IPS-18a (cell line): ENCODE results near the gene ARHGEF39.
"Not testable (repeated sequence)": the region's sequence is repeated elsewhere in the genome, so short reads cannot be mapped to it uniquely, and the experiment has no call there.

Experiments
- H3K27ac ChIP-seq: one replicate; pipeline ENCODE4 v1.5.1; 2013; ENCODE audit warnings: low read length
- H3K27me3 ChIP-seq: one replicate; pipeline ENCODE4 v1.6.1; 2013; ENCODE audit warnings: mild to moderate bottlenecking, low read length; ENCODE audit not compliant: control insufficient read depth, insufficient read depth
- H3K36me3 ChIP-seq: one replicate; pipeline ENCODE4 v1.6.1; 2013; ENCODE audit warnings: low read depth, low read length; ENCODE audit not compliant: control insufficient read depth
- H3K4me1 ChIP-seq: one replicate; pipeline ENCODE4 v1.6.1; 2013; ENCODE audit warnings: low read depth, low read length; ENCODE audit not compliant: control insufficient read depth
- H3K4me3 ChIP-seq: one replicate; pipeline ENCODE4 v1.5.1; 2013; ENCODE audit warnings: low read length
- H3K9ac ChIP-seq: one replicate; pipeline ENCODE4 v1.6.1; 2013; ENCODE audit warnings: mild to moderate bottlenecking, low read length, moderate library complexity
- H3K9me3 ChIP-seq: one replicate; pipeline ENCODE4 v1.6.1; 2013; ENCODE audit warnings: low read depth, low read length; ENCODE audit not compliant: control insufficient read depth

The ARHGEF39 gene

DNA sequence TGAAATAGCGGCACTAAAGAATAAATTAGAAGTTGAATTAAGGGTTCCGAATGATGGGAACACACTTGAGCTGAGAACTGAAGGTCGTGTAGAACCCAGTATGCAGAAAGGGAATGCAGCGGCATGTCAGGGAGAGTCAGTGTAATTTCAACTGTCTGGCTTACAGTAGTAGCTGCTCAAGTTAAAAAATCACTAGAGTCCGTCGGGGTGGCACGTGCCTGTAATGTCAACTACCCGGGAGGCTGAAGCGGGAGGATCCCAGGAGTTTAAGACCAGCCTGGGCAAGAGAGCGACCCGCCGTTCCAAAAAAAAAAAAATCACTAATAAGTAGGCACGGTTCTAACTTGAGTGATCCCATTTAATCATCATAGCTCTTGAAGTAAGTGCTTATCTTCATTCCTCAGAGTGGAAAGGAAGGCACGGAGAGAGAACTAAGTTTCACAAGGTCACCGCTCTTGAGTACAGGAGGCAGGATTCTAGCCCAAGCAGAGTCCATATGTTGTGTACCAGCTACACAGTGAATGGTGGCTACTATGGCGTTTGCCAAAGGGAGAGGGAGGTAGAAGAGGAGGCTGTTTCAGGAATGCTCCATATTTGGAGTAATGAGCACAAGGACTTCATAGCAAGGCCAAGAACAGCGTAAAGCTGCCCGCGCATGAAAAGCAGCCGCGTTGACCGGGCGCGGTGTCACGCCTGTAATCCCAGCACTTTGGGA, 8.0 kb downstream of the ARHGEF39 start:
- no peaks in the 10 kb centered on the region for H3K9me3 ChIP-seq
- H3K27me3 ChIP-seq = peaks cover 13% of the 10 kb centered on the region
- no peak overlapping the region for H3K27ac ChIP-seq
- H3K9ac ChIP-seq = peak overlapping the region; percentile 74
- peaks cover 17% of the 10 kb centered on the region for H3K36me3 ChIP-seq
- H3K4me1 ChIP-seq = peaks cover 9% of the 10 kb centered on the region
- peak overlapping the region; percentile 95 for H3K4me3 ChIP-seq

DNA sequence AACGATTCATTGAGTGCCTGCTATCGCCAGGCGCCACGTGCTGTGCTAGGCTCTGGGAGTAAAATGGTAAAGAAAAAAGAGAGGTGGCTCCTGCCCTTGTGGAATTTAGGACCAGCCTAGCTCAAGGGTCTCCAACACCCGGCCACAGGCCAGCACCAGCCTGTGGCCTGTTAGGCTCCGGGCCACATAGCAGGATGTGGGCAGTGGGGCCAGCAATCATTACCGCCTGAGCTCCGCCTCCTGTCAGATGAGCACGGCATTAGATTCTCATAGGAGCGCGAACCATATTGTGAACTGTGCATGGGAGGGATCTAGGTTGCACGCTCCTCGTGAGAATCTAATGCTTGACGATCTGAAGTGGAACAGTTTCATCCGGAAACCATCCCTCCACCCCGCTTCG, 8.6 kb downstream of the ARHGEF39 start:
- peaks cover 13% of the 10 kb centered on the region for H3K27me3 ChIP-seq
- no peaks in the 10 kb centered on the region for H3K9me3 ChIP-seq
- H3K9ac ChIP-seq = no peak overlapping the region
- H3K27ac ChIP-seq = no peak overlapping the region
- peaks cover 10% of the 10 kb centered on the region for H3K4me1 ChIP-seq
- H3K36me3 ChIP-seq = peaks cover 12% of the 10 kb centered on the region
- no peak overlapping the region for H3K4me3 ChIP-seq

DNA sequence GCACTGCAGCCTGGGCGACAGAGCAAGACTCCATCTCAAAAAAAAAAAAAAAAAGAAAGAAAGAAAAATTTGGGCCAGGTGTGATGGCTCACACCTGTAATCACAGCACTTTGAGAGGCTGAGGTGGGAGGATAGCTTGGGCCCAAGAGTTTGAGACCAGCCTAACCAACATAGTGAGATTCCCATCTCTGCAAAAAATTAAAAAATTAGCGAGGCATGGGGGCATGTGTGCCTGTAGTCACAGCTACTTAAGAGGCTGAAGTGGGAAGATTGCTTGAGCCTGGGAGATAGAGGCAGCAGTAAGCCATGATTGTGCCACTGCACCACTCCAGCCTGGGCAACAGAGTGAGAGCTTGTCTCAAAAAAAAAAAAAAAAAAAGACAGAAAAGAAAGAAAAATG, 11.4 kb downstream of the ARHGEF39 start:
- H3K9ac ChIP-seq = no peak overlapping the region
- no peaks in the 10 kb centered on the region for H3K36me3 ChIP-seq
- peaks cover 19% of the 10 kb centered on the region for H3K4me1 ChIP-seq
- no peak overlapping the region for H3K4me3 ChIP-seq
- no peaks in the 10 kb centered on the region for H3K9me3 ChIP-seq
- H3K27me3 ChIP-seq = peaks cover 13% of the 10 kb centered on the region
- H3K27ac ChIP-seq = no peak overlapping the region

DNA sequence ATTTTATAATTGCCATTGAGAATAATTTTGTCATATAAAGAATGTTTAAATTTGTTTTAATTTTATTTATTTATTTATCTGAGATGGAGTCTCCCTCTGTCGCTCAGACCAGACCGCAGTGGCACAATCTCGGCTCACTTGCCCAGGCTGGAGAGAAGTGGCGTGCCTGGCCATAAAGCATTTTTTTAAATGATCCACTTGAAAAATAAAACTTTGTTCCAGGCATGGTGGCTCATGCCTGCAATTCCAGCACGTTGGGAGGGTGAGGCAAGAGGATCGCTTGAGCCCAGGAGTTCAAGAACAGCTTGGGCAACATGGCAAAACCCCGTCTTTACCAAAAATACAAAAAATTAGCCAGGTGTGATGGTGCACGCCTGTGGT, 12.2 kb downstream of the ARHGEF39 start:
- no peaks in the 10 kb centered on the region for H3K36me3 ChIP-seq
- no peak overlapping the region for H3K4me3 ChIP-seq
- H3K9me3 ChIP-seq = no peaks in the 10 kb centered on the region
- H3K27ac ChIP-seq = no peak overlapping the region
- peaks cover 19% of the 10 kb centered on the region for H3K4me1 ChIP-seq
- H3K27me3 ChIP-seq = peaks cover 13% of the 10 kb centered on the region
- no peak overlapping the region for H3K9ac ChIP-seq

DNA sequence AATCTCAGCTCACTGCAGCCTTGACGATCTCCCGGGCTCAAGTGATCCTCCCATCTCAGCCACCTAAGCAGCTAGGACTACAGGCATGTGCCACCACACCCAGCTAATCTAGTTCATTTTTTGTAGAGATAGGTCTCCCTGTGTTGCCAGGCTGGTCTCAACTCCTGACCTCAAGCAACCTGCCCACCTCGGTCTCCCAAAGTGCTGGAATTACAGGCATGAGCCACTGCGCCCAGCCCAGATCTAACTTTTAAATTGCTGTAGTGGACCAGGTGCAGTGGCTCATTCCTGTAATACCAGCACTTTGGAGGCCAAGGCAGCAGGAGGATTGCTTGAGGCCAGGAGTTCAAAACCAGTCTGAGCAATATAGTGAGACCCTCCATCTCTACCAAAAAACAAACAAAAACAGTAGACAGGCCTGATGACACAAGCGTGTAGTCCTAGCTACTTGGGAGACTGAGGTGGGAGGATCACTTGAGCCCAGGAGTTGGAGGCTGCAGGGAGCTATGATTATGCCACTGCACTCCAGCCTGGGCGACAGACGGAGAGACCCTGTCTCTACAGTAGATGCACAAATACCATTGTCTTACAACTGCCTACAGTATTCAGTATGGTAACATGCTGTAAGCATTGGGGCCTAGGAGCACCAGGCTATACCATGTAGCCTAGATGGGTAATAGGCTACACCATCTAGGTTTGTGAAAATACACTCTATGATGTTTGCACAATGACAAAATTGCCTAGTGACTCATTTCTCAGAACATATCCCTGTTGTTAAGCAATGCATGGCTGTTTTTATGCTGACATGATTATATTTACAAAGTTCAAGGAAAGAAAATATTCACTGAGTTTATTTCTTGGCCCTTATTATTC, 12.8 kb downstream of the ARHGEF39 start:
- Histone ChIP-seq H3K27me3 (peaks cover 17% of the 10 kb centered on the region), H3K9ac (no peak overlapping the region), H3K9me3 (no peaks in the 10 kb centered on the region), H3K4me1 (peaks cover 22% of the 10 kb centered on the region), H3K36me3 (no peaks in the 10 kb centered on the region), H3K27ac (no peak overlapping the region), H3K4me3 (no peak overlapping the region)

DNA sequence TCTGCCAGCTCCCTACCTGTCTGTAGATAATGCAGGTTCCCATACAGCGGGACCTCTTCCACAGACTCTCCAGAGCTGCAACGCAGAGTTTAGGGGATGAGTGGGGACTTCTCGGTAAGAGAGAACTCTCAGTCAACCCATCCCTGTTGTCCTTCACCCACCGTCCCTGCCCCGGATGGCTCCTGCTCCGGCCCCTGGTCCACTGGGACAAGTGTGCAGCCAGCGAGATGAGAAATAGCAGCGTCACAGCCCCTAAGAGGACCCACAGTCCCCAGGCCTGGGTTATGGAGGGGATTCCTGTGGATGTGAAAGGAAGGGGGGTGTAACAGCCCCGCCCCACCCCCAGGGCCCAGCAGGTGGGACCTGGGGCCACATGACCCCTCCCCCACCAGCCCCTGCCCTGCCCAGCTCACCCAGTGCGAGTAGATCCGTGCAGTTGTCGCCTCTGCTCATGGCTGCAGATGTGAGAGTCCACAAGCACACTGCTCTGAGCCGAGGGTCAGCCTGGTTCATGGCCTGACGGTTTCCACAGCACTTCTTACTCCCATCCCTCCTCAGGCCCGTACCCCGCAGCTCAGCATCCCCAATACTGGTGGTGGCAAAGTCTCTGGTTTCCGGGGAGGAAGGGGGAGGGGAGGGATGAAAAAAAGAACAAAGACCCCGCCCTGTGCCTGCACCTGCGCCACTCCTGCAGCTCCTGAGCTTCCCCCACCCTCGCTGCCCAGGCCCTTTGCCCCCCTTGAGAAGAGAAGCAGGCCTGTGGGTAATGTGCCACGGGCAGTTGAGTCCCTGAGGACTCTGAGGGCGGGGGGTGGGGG, 14.4 kb downstream of the ARHGEF39 start, which contains the start of gene SIT1:
Gene SIT1, minus strand, starts transcription at position 591 of the 818 bp plus-strand sequence. Its CDS starts 78 bp downstream, at position 513.
- peaks cover 19% of the 10 kb centered on the region for H3K4me1 ChIP-seq
- H3K9ac ChIP-seq = no peak within 1 kb of the TSS
- no peak within 1 kb of the TSS for H3K27ac ChIP-seq
- peaks cover 4% of the 10 kb centered on the region for H3K27me3 ChIP-seq
- H3K4me3 ChIP-seq = peak within 1 kb of the TSS; percentile 31
- H3K9me3 ChIP-seq = no peaks in the 10 kb centered on the region
- H3K36me3 ChIP-seq = no peaks in the 10 kb centered on the region

DNA sequence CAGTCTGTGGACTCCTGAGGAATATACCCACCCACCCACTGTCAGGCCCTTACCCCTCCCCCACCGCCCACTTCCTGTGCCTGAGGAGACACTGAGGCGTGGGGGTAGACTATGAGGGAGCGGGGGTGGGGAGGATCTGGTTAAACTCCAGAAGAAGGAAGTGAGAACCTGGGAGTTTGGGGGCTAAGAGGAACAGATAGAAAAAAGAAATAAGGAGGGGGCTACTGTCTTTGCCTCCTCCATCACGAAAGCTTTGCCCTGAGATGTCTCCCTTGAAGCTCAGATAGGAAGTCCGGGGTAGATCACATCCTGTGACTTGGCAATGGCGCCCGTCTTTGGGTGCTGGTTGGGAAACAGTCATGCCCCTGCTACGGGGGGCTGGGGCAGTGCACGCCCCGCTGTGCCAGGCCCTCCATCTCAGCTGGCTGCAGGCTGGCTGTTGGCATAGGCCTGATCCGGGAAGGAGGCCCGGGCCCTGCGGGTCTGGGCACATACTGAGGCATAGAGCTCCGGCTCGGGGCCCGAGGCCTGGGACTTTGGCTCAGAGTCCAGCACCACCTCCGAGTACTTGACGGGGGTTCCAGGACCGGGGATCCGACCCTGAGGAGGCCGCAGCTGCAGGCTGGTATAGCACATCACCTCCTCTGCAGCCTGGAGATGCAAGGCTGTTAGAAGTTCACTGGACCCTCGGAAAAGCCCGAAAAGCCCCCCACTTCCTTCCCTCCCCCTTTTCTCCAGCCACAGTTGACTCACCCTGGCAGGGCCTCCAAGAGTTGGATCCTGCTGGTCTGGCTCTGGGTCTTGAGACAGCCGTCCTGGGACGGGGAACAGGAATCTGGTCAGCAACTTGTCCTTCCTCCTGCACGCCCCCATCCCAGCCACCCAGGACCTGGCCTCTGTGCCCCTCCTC, 15.3 kb downstream of the ARHGEF39 start:
- H3K4me1 ChIP-seq = peaks cover 19% of the 10 kb centered on the region
- H3K4me3 ChIP-seq = no peak overlapping the region
- H3K36me3 ChIP-seq = no peaks in the 10 kb centered on the region
- no peaks in the 10 kb centered on the region for H3K9me3 ChIP-seq
- H3K27ac ChIP-seq = no peak overlapping the region
- peaks cover 4% of the 10 kb centered on the region for H3K27me3 ChIP-seq
- H3K9ac ChIP-seq = no peak overlapping the region

DNA sequence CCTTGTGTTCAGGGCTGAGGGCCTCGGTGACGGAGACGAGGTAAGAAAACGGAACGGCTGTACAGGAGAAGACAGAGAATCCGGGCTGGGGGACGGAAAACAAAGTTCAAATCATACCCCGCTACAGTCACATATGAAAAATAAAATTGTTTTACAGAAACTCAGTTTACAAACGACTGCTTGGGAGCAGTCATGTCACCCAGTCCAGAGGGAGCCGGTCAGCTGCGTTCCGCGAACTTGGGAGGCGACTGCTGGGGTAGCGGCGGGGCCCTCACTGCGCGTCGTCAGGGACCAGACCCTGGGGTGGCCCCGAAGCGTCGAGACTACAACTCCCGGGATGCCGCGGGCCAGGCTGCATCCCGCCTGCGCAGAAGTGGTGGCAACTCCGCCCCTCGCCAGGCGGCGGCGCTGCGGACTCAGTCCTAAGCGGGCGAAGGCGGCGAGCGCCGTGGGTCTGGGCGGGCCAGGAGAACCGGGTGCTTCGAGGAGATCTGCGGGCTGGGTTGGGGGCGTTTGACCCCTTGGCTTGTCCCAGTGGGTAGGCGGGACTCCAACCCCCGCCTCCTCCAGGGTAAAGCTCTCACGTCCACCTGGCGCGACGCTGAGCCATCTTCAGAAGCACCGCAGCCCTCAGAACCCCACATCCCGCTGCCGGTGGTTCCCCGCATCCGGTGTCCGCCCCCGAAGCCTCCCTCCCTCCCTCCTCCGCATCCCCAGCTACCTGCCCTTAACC, 18.3 kb downstream of the ARHGEF39 start:
- Histone ChIP-seq H3K9ac (peak overlapping the region; percentile 43), H3K36me3 (no peaks in the 10 kb centered on the region), H3K27ac (no peak overlapping the region), H3K27me3 (peaks cover 4% of the 10 kb centered on the region), H3K4me1 (peaks cover 19% of the 10 kb centered on the region), H3K9me3 (no peaks in the 10 kb centered on the region), H3K4me3 (peak overlapping the region; percentile 90)

DNA sequence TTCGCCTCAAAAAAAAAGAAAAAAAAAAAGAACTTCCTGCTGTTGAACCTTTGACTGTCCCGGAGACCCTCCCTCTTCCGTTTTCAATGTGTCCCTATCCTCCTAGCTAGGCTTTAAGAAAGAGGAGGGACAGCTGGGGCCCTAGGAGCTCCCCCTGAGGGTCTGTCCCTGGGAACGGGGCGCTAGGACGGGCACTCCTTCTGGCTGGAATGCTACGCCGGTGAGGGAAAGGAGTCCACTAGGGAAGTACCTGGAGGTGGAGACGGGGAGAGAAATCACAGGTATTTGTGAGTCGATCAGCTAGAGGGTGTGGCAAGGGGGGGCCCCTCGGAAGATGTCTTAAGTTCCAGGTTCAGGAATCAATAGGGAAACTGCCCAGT, 18.9 kb downstream of the ARHGEF39 start:
- H3K4me1 ChIP-seq = peaks cover 16% of the 10 kb centered on the region
- peak overlapping the region; percentile 43 for H3K9ac ChIP-seq

DNA sequence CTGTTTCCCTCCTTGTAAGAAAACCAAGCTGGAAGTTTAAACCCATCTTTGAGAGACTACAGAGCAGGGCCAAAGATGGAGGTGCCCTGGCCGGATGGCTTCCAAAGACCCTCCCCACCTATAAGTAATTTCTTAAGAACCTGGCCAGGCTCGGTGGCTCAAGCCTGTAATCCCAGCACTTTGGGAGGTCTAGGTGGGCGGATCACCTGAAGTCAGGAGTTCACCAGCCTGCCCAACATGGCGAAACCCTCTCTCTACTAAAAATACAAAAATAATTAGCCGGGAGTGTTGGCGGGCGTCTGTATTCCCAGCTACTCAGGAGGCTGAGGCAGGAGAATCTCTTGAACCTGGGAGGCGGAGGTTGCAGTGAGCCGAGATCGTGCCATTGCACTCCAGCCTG, 19.3 kb downstream of the ARHGEF39 start:
- peak overlapping the region; percentile 43 for H3K9ac ChIP-seq
- H3K36me3 ChIP-seq, H3K27me3 ChIP-seq, H3K9me3 ChIP-seq, H3K27ac ChIP-seq: not testable (repeated sequence)
- peaks cover 12% of the 10 kb centered on the region for H3K4me1 ChIP-seq
- H3K4me3 ChIP-seq = peak overlapping the region; percentile 90

More for the DNA sequence above, 18.9 kb downstream of the ARHGEF39 start:
- Histone ChIP-seq H3K27ac (no peak overlapping the region), H3K9me3 (no peaks in the 10 kb centered on the region), H3K4me3 (peak overlapping the region; percentile 90), H3K27me3 (peaks cover 4% of the 10 kb centered on the region), H3K36me3 (no peaks in the 10 kb centered on the region)
